Measurements from ENCODE around the gene IL20RB.

- TF ChIP-seq CHD2 (IDR thresholded peaks at IDR 0.05; ENCODE audit: low read depth, low read length) (no peak), ZNF713 (CRISPR knock-in tag; IDR thresholded peaks at IDR 0.05) (no peak)
These were observed 33.0 kb downstream of the IL20RB start for GRCh38 chr3:136990826-136991225.

Measured in HepG2 (cell line).